Sigmoid colon (tissue), 7 donors: ENCODE data around the gene CLPX. TPM values are rescaled to one million over a fixed set of nuclear protein-coding genes. Genes with fewer than 3 reads are reported as not detected.
"Not testable (repeated sequence)": the region's sequence is repeated elsewhere in the genome, so short reads cannot be mapped to it uniquely, and the experiment has no call there.

ENCODE experiments used
- DNase-seq: peaks from one replicate; pipeline ENCODE4 v3.0.0-alpha.2; 2019
- H3K27ac ChIP-seq, 4 donors: fragments of 200-600 bp; sonication (generic); one replicate each; pipeline ENCODE4 v1.5.1; 2016 to 2019; ENCODE audit warnings: mild to moderate bottlenecking in 1 of 4
- H3K27me3 ChIP-seq, 3 donors: fragments of 200-600 bp; sonication (generic); one replicate each; pipeline ENCODE4 v1.5.1; 2019; ENCODE audit warnings: mild to moderate bottlenecking in 1 of 3
- H3K36me3 ChIP-seq, 4 donors: fragments of 200-600 bp; sonication (generic); one replicate each; pipeline ENCODE4 v1.5.1; 2016 to 2019
- H3K4me1 ChIP-seq, 4 donors: fragments of 200-600 bp; sonication (generic); one replicate each; pipeline ENCODE4 v1.5.1; 2017 to 2019
- H3K4me3 ChIP-seq, 4 donors: fragments of 200-600 bp; sonication (generic); one replicate each; pipeline ENCODE4 v1.5.1; 2017 to 2019; ENCODE audit warnings: mild to moderate bottlenecking in 2 of 4, moderate library complexity in 1 of 4
- H3K9me3 ChIP-seq, 4 donors: fragments of 200-600 bp in 3 of 4; sonication (generic) in 3 of 4; one replicate each; pipeline versions ENCODE4 v1.5.1 to v1.6.1; 2013 to 2019
- CTCF ChIP-seq, 4 experiments: fragments of 450-650 bp in 3 of 4; fragments of 200-600 bp in 1 of 4; IDR thresholded peaks; one replicate each; pipeline ENCODE4 v1.5.1; 2016 to 2019; ENCODE audit warnings: antibody characterized with exemption in 4 of 4, mild to moderate bottlenecking in 3 of 4, moderate library complexity in 2 of 4
- EP300 ChIP-seq, 4 donors: sonication (generic); formaldehyde crosslinking; IDR thresholded peaks; one replicate each; pipeline ENCODE4 v1.6.1; 2017; ENCODE audit warnings: antibody characterized with exemption in 4 of 4
- POLR2A ChIP-seq, 2 donors: fragments of 450-650 bp; IDR thresholded peaks; one replicate each; pipeline ENCODE4 v1.6.1; 2016; ENCODE audit warnings: antibody characterized with exemption in 2 of 2, mild to moderate bottlenecking in 2 of 2, moderate library complexity in 2 of 2
- POLR2AphosphoS5 ChIP-seq, 4 donors: sonication (generic); formaldehyde crosslinking; IDR thresholded peaks; one replicate each; pipeline ENCODE4 v1.6.1; 2017; ENCODE audit warnings: antibody characterized with exemption in 4 of 4
- WGBS, 2 donors: extraction: QIAGEN DNeasy Blood & Tissue Kit; methylation state at CpG; one replicate each; pipeline ENCODE4 v1.1.7; 2013; 5-methylcytosine and 5-hydroxymethylcytosine counted together
- intact Hi-C: fragments of 100-400 bp; cut with DNase I; formaldehyde crosslinking; loops from one replicate; pipeline ENCODE4 v1.15.1; 2023
- polyA plus RNA-seq, 3 donors: library from polyadenylated mRNA; stranded (reverse); fragments of 200-250 nt; gene quantifications; one replicate each; pipeline ENCODE4 v1.2.3, GENCODE V29; 2013
- total RNA-seq, 4 donors: library from RNA; depleted of rRNA; stranded (reverse); fragments of >200 nt; gene quantifications; one replicate each; pipeline ENCODE4 v1.1.0, GENCODE V29; 2016
- donor health status: healthy with polysubstance abuse.
- donor health status: Bipolar disorder and iron deficiency.
- donor health status: healthy.

CLPX gene
- total and polyA plus RNA-seq, 7 donors: 16.4 to 71.4 (median 39.9) TPM

- Histone ChIP-seq H3K27me3 (no peaks in the 10 kb centered on the region), H3K27ac (no peak overlapping the region), H3K4me1 (no peaks in the 10 kb centered on the region), H3K36me3 (peaks cover 20 to 93% (median 66%) of the 10 kb centered on the region in 4 donors), H3K9me3 (no peaks in the 10 kb centered on the region), H3K4me3 (no peak overlapping the region)
- TF ChIP-seq POLR2AphosphoS5 (IDR thresholded peaks at IDR 0.05) (no peak), POLR2A (IDR thresholded peaks at IDR 0.05) (no peak), CTCF (IDR thresholded peaks at IDR 0.05) (no peak), EP300 (IDR thresholded peaks at IDR 0.05) (no peak)
- 93 to 95% methylated on average over 6 of the region's 6 CpGs for WGBS, 2 donors
- intact Hi-C loops: no loop called here
- DNase-seq: no peak
Observed at GRCh38 chr15:65154720-65155119, 30.4 kb downstream of the CLPX start.

DNA sequence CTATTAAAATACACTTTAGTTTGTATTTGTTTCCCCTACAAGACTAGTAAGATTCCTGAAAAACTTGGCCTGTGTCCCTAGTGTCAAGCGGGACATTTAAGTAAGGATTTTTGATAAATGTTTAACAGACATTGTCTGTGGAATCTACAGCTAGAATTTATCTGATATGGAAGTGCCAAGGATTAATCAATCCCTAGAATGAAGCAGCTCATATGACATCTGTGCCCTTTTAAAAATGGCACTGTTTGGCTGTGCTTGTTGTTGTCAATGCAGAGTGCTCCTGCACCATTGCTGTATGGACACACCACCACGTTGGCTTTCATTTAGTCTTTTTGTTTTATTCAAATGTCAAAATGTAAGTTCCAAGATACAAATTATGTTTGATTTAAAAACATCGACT is 37.2 kb downstream of the CLPX start:
- WGBS, 2 donors: 83 to 85% methylated on average over 3 of the region's 3 CpGs
- no peaks in the 10 kb centered on the region for H3K9me3 ChIP-seq
- H3K4me3 ChIP-seq: no peak overlapping the region
- no peaks in the 10 kb centered on the region for H3K4me1 ChIP-seq
- H3K27me3 ChIP-seq: no peaks in the 10 kb centered on the region
- H3K36me3 ChIP-seq: peaks cover 4 to 58% (median 26%) of the 10 kb centered on the region in 4 donors
- TF ChIP-seq EP300 (IDR thresholded peaks at IDR 0.05): no peak
- no peak for TF ChIP-seq POLR2A (IDR thresholded peaks at IDR 0.05)
- TF ChIP-seq CTCF (IDR thresholded peaks at IDR 0.05): no peak
- DNase-seq: no peak
- intact Hi-C loops: no loop called here
- H3K27ac ChIP-seq: no peak overlapping the region

GRCh38 chr15:65146438-65146837 is 38.7 kb downstream of the CLPX start:
- Histone ChIP-seq H3K27ac (no peak overlapping the region), H3K27me3 (no peaks in the 10 kb centered on the region), H3K4me1 (no peaks in the 10 kb centered on the region), H3K4me3 (no peak overlapping the region), H3K9me3 (no peaks in the 10 kb centered on the region), H3K36me3 (peaks cover 4 to 43% (median 14%) of the 10 kb centered on the region in 4 donors)
- no peak for TF ChIP-seq POLR2AphosphoS5 (IDR thresholded peaks at IDR 0.05)
- no peak for TF ChIP-seq POLR2A (IDR thresholded peaks at IDR 0.05)
- no peak for TF ChIP-seq CTCF (IDR thresholded peaks at IDR 0.05)
- TF ChIP-seq EP300 (IDR thresholded peaks at IDR 0.05): no peak
- 84 to 85% methylated on average over 4 of the region's 4 CpGs for WGBS, 2 donors
- intact Hi-C loops: no loop called here
- no peak for DNase-seq

DNA sequence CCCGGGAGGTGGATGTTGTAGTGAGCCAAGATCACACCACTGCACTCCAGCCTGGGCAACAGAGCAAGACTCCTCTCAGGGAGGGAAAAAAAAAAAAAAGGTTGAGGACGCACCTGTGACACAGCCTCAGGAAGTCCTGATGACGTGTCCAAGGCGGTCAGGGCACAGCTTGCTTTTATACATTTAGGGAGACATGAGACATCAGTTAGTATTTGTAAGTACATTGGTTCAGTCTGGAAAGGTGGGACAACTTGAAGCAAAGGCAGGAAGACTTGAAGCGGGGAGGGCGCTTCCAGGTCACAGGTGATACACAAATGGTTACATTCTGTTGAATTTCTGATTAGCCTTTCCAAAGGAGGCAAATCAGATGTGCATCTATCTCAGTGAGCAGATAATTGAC is 46.5 kb downstream of the CLPX start:
- DNase-seq, intact Hi-C loops, H3K27me3 ChIP-seq, H3K4me1 ChIP-seq, H3K4me3 ChIP-seq, H3K36me3 ChIP-seq, H3K9me3 ChIP-seq, H3K27ac ChIP-seq: not testable (repeated sequence)
- 93 to 96% methylated on average over 6 of the region's 6 CpGs for WGBS, 2 donors

GRCh38 chr15:65137893-65138292 is 47.2 kb downstream of the CLPX start:
- DNase-seq, H3K36me3 ChIP-seq, H3K9me3 ChIP-seq, H3K27ac ChIP-seq, H3K4me1 ChIP-seq, intact Hi-C loops, H3K4me3 ChIP-seq, H3K27me3 ChIP-seq: not testable (repeated sequence)
- WGBS, 2 donors: 94 to 98% methylated on average over 4 of the region's 4 CpGs

DNA sequence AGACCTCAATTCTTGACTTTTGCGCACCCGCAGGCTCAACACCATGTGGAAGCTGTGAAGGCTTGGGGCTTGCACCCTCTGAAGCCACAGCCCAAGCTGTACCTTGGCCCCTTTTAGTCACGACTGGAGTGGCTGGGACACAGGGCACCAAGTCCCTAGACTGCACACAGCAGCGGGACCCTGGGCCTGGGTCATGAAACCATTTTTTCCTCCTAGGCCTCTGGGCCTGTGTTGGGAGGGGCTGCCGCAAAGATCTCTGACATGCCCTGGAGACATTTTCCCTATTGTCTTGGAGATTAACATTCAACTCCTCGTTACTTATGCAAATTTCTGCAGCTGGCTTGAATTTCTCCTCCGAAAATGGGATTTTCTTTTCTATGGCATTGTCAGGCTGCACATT is 48.1 kb downstream of the CLPX start:
- H3K9me3 ChIP-seq, H3K27ac ChIP-seq, H3K4me3 ChIP-seq, H3K36me3 ChIP-seq, intact Hi-C loops, DNase-seq, H3K27me3 ChIP-seq: not testable (repeated sequence)
- 95 to 96% methylated on average over 7 of the region's 7 CpGs for WGBS, 2 donors
- H3K4me1 ChIP-seq: peaks cover 0 to 16% (median 13%) of the 10 kb centered on the region in 4 donors
